Activated naive CD4-positive, alpha-beta T cell treated with anti-CD3 and anti-CD28 coated beads, Interleukin-2, amount 50 U/mL, for 24 hours (primary cell): ENCODE measurements around the gene C17orf58.

ENCODE experiments used
- H3K27ac Mint-ChIP-seq: one replicate; pipeline ENCODE4 v1.8.0; 2021; ENCODE audit warnings: mild to moderate bottlenecking, mixed read lengths
- H3K27me3 Mint-ChIP-seq: one replicate; pipeline ENCODE4 v1.8.0; 2021; ENCODE audit warnings: mixed read lengths
- H3K36me3 Mint-ChIP-seq: one replicate; pipeline ENCODE4 v1.8.0; 2021; ENCODE audit warnings: mixed read lengths
- H3K4me1 Mint-ChIP-seq: one replicate; pipeline ENCODE4 v1.8.0; 2021; ENCODE audit warnings: mixed read lengths
- H3K4me3 Mint-ChIP-seq: one replicate; pipeline ENCODE4 v1.8.0; 2021; ENCODE audit warnings: mild to moderate bottlenecking, mixed read lengths
- H3K9me3 Mint-ChIP-seq: one replicate; pipeline ENCODE4 v1.8.0; 2021; ENCODE audit warnings: mixed read lengths

C17orf58 gene

DNA sequence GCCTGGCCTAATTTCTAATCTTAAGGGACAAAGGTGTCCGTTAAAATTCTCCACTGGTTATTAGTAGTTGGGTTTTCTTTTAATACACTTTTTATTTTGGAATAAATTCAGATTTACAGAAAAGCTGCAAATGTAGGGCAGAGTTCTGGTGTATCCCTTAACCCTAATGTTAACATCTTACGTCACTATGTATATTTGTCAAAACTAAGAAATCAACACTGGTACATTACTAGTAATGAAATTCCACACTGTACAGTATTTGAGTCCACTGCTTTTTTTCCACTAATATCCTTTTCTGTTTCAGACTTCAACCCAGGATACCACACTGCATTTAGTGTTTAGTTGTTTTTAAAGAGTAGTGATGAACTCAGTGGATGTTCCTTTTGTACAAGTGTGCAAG is 20.6 kb upstream of the C17orf58 start:
- Mint-ChIP-seq H3K27ac (no peak overlapping the region), H3K9me3 (no peaks in the 10 kb centered on the region), H3K27me3 (peaks cover 2% of the 10 kb centered on the region), H3K36me3 (no peaks in the 10 kb centered on the region), H3K4me3 (no peak overlapping the region), H3K4me1 (peaks cover 13% of the 10 kb centered on the region)

DNA sequence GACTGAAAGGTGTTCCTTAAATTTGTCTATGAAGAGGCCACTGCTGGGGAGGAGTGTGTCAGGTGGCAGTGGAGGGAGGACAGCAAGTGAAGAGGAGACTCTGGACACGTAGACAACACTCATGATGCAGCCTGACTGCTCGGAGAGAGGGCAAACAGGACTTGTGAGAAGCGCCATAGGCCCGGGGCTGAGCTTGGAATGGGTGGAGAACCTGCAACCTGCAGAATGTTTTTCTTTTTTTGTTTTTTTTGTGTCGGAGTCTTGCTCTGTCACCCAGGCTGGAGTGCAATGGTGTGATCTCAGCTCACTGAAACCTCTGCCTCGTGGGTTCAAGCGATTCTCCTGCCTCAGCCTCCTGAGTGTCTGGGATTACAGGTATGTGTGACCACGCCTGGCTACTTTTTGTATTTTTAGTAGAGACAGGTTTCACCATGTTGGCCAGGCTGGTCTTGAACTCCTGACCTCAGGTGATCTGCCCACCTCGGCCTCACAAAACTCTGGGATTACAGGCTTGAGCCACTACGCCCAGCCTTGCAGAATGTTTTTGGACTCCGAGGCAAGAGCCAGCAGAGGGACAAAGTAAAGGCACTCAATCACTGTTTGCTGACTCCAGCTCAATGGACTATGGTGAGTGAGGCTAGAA is 18.9 kb upstream of the C17orf58 start:
- H3K27ac Mint-ChIP-seq, result no peak overlapping the region
- H3K36me3 Mint-ChIP-seq, result no peaks in the 10 kb centered on the region
- no peak overlapping the region for H3K4me3 Mint-ChIP-seq
- H3K27me3 Mint-ChIP-seq, result peaks cover 2% of the 10 kb centered on the region
- H3K9me3 Mint-ChIP-seq, result no peaks in the 10 kb centered on the region
- peaks cover 6% of the 10 kb centered on the region for H3K4me1 Mint-ChIP-seq

GRCh38 chr17:68013385-68013784 is 17.1 kb upstream of the C17orf58 start:
- no peaks in the 10 kb centered on the region for H3K4me1 Mint-ChIP-seq
- H3K27me3 Mint-ChIP-seq, result no peaks in the 10 kb centered on the region
- no peaks in the 10 kb centered on the region for H3K36me3 Mint-ChIP-seq
- H3K9me3 Mint-ChIP-seq, result no peaks in the 10 kb centered on the region
- H3K27ac Mint-ChIP-seq, result no peak overlapping the region
- H3K4me3 Mint-ChIP-seq, result no peak overlapping the region

DNA sequence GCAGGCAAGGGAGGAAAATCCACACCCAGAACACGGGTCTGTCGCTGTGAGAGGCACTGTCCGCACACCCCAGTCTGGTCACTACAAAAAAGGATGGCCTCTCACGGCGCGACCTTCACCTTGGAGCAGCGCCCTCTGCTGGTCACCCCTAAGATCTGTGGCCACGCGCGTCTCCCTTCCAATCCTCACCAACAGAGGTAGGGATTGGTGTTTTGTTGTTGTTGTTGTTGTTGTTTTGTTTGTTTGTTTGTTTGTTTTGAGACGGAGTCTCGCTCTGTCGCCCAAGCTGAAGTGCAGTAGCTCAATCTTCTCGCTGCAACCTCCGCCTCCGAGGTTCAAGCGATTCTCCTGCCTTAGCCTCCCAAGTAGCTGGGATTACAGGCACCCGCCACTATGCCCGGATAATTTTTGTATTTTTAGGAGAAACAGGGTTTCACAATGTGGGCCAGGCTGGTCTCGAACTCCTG is 15.0 kb upstream of the C17orf58 start:
- Mint-ChIP-seq H3K36me3 (no peaks in the 10 kb centered on the region), H3K27ac (no peak overlapping the region), H3K4me3 (peak overlapping the region; percentile 40), H3K27me3 (no peaks in the 10 kb centered on the region), H3K4me1 (no peaks in the 10 kb centered on the region), H3K9me3 (no peaks in the 10 kb centered on the region)

GRCh38 chr17:68006797-68007196 is 10.5 kb upstream of the C17orf58 start:
- no peaks in the 10 kb centered on the region for H3K9me3 Mint-ChIP-seq
- no peak overlapping the region for H3K4me3 Mint-ChIP-seq
- H3K27me3 Mint-ChIP-seq, result no peaks in the 10 kb centered on the region
- H3K27ac Mint-ChIP-seq, result no peak overlapping the region
- no peaks in the 10 kb centered on the region for H3K4me1 Mint-ChIP-seq
- no peaks in the 10 kb centered on the region for H3K36me3 Mint-ChIP-seq

- H3K4me3 Mint-ChIP-seq, result no peak overlapping the region
- H3K27ac Mint-ChIP-seq, result no peak overlapping the region
- H3K36me3 Mint-ChIP-seq, result no peaks in the 10 kb centered on the region
- H3K4me1 Mint-ChIP-seq, result no peaks in the 10 kb centered on the region
- no peaks in the 10 kb centered on the region for H3K9me3 Mint-ChIP-seq
- H3K27me3 Mint-ChIP-seq, result no peaks in the 10 kb centered on the region
Observed at GRCh38 chr17:68004201-68004600, 7.9 kb upstream of the C17orf58 start.

GRCh38 chr17:67999291-67999911 is 3.1 kb upstream of the C17orf58 start:
- Mint-ChIP-seq H3K4me1 (peaks cover 22% of the 10 kb centered on the region), H3K9me3 (no peaks in the 10 kb centered on the region), H3K27ac (no peak overlapping the region), H3K36me3 (no peaks in the 10 kb centered on the region), H3K4me3 (no peak overlapping the region), H3K27me3 (peaks cover 14% of the 10 kb centered on the region)

- Mint-ChIP-seq H3K4me1 (peaks cover 23% of the 10 kb centered on the region), H3K36me3 (no peaks in the 10 kb centered on the region), H3K9me3 (no peaks in the 10 kb centered on the region), H3K27me3 (peaks cover 14% of the 10 kb centered on the region), H3K27ac (no peak overlapping the region), H3K4me3 (no peak overlapping the region)
Observed at GRCh38 chr17:67998466-67998865, 2.2 kb upstream of the C17orf58 start.

DNA sequence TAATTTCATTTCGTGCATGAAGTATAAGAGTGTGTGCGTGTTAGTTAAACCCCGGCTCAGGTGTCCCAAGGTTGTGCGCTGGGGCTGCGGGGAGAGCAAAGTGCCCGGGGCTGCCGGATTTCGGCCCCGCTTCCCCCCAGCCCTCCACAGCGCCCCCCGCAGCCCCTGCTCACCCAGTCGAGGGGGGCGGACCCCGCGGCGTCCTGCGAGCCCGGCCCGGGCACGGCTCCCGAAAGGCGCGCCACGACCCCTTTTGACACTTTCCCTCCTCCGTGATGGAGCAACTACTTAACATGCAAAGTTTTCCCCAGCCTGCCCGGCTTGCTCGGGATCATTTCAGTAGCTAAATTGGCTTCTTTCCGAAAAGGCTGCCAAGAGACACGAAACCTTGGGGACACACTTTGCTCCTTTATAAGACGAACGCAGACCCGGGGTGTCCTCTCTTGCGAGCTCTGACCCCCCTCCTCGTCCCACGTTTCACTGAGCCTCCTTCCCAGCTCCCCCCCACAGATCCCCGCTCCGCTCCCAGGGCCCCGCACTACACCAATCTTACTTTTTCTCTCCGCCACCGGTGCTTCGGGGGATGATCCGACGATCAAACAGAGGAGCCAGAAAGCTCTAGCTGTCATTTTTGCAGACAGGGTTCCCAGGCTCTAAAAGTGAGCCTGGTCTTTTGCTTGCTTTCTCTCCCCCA is 552 bp downstream of the C17orf58 start:
- peaks cover 14% of the 10 kb centered on the region for H3K27me3 Mint-ChIP-seq

DNA sequence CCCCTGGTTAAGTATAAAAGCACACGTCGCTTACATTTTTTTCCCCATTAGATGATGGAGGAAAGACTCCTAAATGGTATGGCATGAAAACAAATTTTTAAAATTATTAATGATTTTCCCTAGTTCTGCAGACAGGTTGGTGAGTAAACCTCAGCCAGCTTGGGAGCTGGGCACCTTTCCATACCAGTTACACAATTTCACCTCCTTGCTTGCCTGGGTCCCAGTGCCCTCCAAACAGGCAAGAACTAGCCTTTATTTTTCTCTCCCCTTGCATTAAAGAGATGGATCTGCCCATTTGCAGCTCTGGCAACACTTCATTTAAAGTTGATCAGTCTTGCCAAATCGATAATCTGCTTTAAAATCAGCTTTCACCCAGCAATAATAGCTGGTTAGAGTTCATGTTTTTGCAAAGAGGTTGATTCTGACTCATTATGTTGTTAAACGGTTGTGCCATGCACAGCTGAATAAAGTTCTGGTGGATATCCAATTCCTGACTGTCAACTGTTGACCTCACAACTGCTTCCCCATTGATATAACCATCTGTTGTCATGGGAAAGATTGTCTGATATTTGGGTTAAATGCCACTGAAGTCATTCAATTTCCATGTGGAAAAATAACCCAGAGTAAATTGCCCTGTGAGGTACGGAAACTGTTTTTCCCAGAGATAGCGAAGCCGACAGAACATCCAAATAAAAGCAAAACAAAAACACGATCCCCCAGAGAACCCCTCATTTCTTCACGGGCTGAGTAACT is 1.3 kb downstream of the C17orf58 start:
- Mint-ChIP-seq H3K27me3 (peaks cover 14% of the 10 kb centered on the region), H3K36me3 (no peaks in the 10 kb centered on the region), H3K27ac (peak overlapping the region; percentile 41), H3K9me3 (no peaks in the 10 kb centered on the region), H3K4me1 (peaks cover 28% of the 10 kb centered on the region), H3K4me3 (peak overlapping the region; percentile 85)

More for the DNA sequence above, 552 bp downstream of the C17orf58 start:
- Mint-ChIP-seq H3K9me3 (no peaks in the 10 kb centered on the region), H3K36me3 (no peaks in the 10 kb centered on the region), H3K4me1 (peaks cover 28% of the 10 kb centered on the region), H3K27ac (no peak overlapping the region), H3K4me3 (peak overlapping the region; percentile 85)

DNA sequence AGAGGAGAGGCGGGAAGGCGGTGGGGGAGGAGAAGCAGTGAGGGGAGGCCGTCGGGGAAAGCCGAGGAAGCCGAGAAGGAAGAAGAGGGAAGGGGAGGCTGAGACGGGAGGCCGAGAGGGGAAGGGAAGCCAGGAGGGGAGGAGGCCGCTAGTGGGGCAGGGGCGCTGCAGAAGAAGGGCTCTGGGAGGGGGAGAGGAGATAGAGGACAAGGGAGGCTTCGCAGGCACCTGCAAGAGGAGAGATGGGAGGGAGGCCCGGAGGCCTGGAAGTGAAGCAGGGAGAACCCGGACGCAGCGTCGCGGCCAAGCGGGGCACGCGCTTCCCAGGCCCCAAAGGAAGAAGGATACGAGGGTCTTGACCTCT is 2.3 kb downstream of the C17orf58 start:
- no peaks in the 10 kb centered on the region for H3K9me3 Mint-ChIP-seq
- no peaks in the 10 kb centered on the region for H3K36me3 Mint-ChIP-seq
- H3K27me3 Mint-ChIP-seq, result peaks cover 14% of the 10 kb centered on the region
- H3K27ac Mint-ChIP-seq, result peak overlapping the region; percentile 59
- peak overlapping the region; percentile 85 for H3K4me3 Mint-ChIP-seq
- peaks cover 28% of the 10 kb centered on the region for H3K4me1 Mint-ChIP-seq

GRCh38 chr17:67993153-67993997 is 2.9 kb downstream of the C17orf58 start:
- Mint-ChIP-seq H3K36me3 (no peaks in the 10 kb centered on the region), H3K4me1 (peaks cover 28% of the 10 kb centered on the region), H3K27ac (peak overlapping the region; percentile 94), H3K9me3 (no peaks in the 10 kb centered on the region), H3K4me3 (peak overlapping the region; percentile 92), H3K27me3 (peaks cover 14% of the 10 kb centered on the region)

DNA sequence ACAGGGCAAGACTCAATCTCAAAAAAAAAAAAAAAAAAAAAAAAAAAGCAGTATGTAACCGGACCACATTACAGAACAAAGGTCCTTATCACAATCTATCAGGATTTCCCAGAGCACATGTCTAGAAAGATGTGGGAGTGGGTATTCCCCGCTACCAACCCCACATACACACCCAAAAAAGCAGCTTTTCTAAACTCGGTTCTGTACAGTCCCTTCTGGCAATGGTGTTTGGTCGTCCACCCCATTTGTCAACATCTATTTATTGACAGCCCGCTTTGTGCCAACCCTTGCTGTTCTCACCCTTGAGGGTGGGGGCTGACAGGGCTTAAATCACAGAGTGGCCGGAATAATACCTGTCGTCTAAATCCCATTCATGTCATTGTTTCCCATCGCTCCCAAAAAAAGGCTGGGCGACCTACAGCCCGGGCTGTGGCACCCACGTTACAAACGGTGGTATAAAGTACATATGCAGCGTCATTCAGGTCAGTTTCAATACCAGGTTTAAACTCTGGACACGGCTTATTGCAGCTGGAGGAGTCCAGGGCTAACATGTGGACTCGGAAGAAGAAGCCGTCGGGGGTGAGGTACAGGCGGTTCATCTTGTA is 3.6 kb downstream of the C17orf58 start:
- Mint-ChIP-seq H3K4me3 (peak overlapping the region; percentile 92), H3K27ac (peak overlapping the region; percentile 94), H3K27me3 (peaks cover 14% of the 10 kb centered on the region), H3K9me3 (no peaks in the 10 kb centered on the region), H3K4me1 (peaks cover 28% of the 10 kb centered on the region), H3K36me3 (no peaks in the 10 kb centered on the region)

- Mint-ChIP-seq H3K9me3 (no peaks in the 10 kb centered on the region), H3K27me3 (peaks cover 9% of the 10 kb centered on the region), H3K27ac (no peak overlapping the region), H3K36me3 (no peaks in the 10 kb centered on the region), H3K4me3 (no peak overlapping the region), H3K4me1 (peaks cover 21% of the 10 kb centered on the region)
Observed at GRCh38 chr17:67990909-67991308, 5.4 kb downstream of the C17orf58 start.

DNA sequence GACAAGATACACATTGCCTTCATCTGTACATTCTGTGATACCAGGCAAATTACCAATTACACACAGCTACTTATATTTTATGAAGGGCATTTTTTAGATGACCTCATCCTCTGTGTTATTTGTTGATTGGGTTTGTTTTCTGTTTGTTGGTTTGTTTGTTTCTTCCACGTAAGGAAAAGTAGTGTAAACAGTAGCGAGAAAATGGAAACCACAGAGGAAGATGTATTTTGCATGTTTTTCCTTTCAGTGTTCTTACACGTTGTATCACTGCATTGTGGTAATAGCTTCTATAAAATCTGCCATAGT is 12.9 kb downstream of the C17orf58 start:
- H3K4me3 Mint-ChIP-seq, result no peak overlapping the region
- H3K27me3 Mint-ChIP-seq, result no peaks in the 10 kb centered on the region
- no peaks in the 10 kb centered on the region for H3K4me1 Mint-ChIP-seq
- peaks cover 2% of the 10 kb centered on the region for H3K36me3 Mint-ChIP-seq
- no peaks in the 10 kb centered on the region for H3K9me3 Mint-ChIP-seq
- H3K27ac Mint-ChIP-seq, result no peak overlapping the region
